ENCODE measurements around the gene ELOVL6.
"Not testable (repeated sequence)": the region's sequence is repeated elsewhere in the genome, so short reads cannot be mapped to it uniquely, and the experiment has no call there.

ELOVL6 gene

DNA sequence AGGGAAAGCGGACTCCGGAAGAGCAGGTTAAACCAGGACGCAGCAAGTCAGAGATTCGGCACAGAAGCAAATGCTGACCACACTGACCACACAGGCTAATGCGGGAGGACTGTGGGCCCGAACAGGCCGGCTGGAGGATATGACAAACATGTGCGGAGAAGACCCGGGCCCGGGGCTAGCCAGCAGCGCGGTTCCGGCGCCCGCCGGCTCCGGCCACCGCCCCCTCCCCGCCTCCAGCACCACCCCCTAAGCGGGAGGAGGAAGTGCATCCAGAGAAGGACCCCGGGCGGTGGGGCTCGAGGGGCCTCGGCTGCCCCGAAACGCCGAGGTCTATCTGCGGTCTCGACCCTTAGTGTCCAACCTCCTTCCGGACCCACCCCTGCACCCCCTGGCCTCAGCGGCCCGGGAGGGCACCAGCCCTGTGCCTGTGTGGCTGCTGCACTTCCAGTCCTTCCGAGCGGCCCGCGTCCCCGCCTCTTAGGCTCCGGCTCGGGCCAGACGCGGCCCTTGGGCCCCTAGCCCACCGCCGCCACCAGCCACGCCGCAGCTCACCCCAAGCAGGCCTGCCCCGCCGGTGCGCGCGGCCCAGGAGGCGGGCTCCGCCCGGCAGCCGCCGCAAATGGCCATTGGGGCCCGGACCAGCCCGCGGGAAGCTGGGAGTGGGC, 2.1 kb downstream of the ELOVL6 start:
- Histone ChIP-seq H3K9me3 (ENCODE audit: insufficient read depth, low read depth, low read length) (no peaks in the 10 kb centered on the region), H3K27me3 (ENCODE audit: insufficient read depth, low read length) (no peaks in the 10 kb centered on the region), H3K9ac (ENCODE audit: low read depth, low read length) (peak overlapping the region; percentile 99), H3K36me3 (ENCODE audit: insufficient read depth, low read depth, low read length) (peaks cover 36% of the 10 kb centered on the region; the same call in 1 of the 2 replicates), H3K4me3 (ENCODE audit: low read length) (peak overlapping the region; percentile 96), H3K4me1 (ENCODE audit: insufficient read depth, low read length) (peaks cover 26% of the 10 kb centered on the region; the same call in 1 of the 2 replicates), H3K27ac (ENCODE audit: low read length) (peak overlapping the region; percentile 97)

DNA sequence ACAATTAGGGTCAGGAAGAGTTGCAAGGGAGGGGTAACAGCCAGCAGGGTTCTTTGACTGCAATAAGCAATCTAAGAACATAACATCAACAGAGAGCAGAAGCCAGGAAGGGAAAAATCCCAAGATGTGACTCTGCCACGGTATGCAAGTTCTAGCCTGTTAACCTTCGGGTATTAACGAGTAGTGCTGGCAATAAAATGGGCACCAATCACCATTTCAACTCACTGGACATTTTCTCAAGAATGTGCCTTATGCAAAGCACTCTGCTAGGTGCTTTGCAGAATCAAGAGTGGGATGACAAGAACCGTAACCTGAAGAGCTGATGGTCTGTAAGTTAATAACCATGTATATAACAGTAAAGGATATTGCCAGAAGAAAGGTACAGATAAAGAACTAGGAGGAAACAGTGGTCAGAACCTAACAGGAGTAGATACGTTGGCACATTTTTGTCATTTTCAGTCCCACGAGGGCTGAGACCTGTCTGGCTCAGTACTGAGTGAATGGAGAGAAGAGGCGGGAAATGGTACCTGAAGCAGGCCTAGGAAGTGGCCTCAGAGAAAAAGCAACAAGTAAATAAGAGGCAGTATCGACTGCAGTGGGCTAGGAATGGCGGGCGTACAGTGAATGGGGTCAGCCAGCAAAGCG, 2.7 kb downstream of the ELOVL6 start:
- H3K27ac ChIP-seq (ENCODE audit: low read length): peak overlapping the region; percentile 86
- peak overlapping the region; percentile 99 for H3K9ac ChIP-seq (ENCODE audit: low read depth, low read length)
- peaks cover 26% of the 10 kb centered on the region; the same call in 1 of the 2 replicates for H3K4me1 ChIP-seq (ENCODE audit: insufficient read depth, low read length)
- peaks cover 43% of the 10 kb centered on the region; the same call in 1 of the 2 replicates for H3K36me3 ChIP-seq (ENCODE audit: insufficient read depth, low read depth, low read length)
- peak overlapping the region; percentile 96 for H3K4me3 ChIP-seq (ENCODE audit: low read length)
- no peaks in the 10 kb centered on the region for H3K9me3 ChIP-seq (ENCODE audit: insufficient read depth, low read depth, low read length)
- no peaks in the 10 kb centered on the region for H3K27me3 ChIP-seq (ENCODE audit: insufficient read depth, low read length)

DNA sequence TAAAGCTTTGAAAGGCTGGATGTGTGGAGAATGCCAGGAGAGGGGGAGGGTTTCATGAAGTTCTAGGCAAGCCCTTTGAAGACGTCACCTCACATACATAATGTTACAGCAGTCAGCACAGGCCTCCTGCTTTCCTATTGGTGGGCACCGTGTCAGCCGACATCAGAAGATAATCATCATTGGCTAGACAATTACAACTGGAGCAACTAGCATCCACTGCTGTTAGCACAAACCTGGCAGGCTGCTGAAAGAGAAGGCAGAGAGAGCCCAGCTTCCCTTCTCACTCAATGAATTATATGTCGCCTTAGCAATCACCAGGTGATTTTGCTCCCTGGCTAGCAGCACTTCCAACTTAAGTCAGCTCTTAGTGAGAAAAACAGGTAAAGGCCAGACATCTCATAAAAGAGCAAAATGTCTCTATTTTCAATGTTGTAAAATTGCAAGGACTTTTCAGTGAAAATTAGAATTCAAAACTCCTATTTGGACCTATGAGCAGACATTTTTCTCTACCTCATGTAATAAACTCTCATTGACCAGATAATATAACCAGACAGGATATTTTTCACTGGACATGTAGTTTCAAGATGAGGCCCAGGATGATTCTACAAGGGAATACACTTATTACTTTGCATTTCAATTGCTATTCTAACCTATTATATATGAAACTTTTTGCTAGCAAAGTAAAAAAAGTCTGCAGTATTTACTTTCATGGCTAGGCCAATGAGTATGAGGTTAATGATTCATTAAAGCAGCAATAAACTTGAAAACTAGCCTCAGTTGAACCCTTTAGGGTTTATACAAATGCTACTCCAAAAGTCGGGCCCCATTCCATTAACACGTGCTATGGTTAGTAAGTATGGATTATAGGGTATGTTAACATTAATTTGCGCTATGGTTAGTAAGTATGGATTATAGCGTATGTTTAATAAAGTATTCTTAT, 4.3 kb downstream of the ELOVL6 start:
- peaks cover 22% of the 10 kb centered on the region; the same call in 1 of the 2 replicates for H3K4me1 ChIP-seq (ENCODE audit: insufficient read depth, low read length)
- H3K27me3 ChIP-seq (ENCODE audit: insufficient read depth, low read length): no peaks in the 10 kb centered on the region
- peak overlapping the region; percentile 81; the same call in 1 of the 2 replicates for H3K9ac ChIP-seq (ENCODE audit: low read depth, low read length)
- H3K36me3 ChIP-seq (ENCODE audit: insufficient read depth, low read depth, low read length): peaks cover 53% of the 10 kb centered on the region; the same call in 1 of the 2 replicates
- peak overlapping the region; percentile 44; the same call in 1 of the 2 replicates for H3K4me3 ChIP-seq (ENCODE audit: low read length)
- H3K27ac ChIP-seq (ENCODE audit: low read length): peak overlapping the region; percentile 35
- no peaks in the 10 kb centered on the region for H3K9me3 ChIP-seq (ENCODE audit: insufficient read depth, low read depth, low read length)

DNA sequence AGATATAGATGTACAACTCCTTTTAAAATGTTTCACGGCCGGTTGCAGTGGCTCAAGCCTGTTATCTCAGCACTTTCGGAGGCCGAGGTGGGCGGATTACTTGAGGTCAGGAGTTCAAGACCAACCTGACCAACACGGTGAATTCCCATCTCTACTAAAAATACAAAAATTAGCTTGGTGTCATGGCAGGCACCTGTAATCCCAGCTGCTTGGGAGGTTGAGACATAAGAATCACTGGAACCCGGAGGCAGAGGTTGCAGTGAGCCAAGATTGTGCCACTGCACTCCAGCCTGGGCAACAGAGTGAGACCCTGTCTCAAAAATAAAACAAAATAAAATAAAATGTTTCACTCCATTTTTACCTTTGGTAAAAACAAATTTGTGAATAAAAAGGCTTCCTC, 5.1 kb downstream of the ELOVL6 start:
- H3K27me3 ChIP-seq (ENCODE audit: insufficient read depth, low read length); H3K4me3 ChIP-seq (ENCODE audit: low read length); H3K27ac ChIP-seq (ENCODE audit: low read length); H3K9me3 ChIP-seq (ENCODE audit: insufficient read depth, low read depth, low read length): not testable (repeated sequence)
- Histone ChIP-seq H3K4me1 (ENCODE audit: insufficient read depth, low read length) (peaks cover 22% of the 10 kb centered on the region; the same call in 1 of the 2 replicates), H3K9ac (ENCODE audit: low read depth, low read length) (peak overlapping the region; percentile 60; the same call in 1 of the 2 replicates), H3K36me3 (ENCODE audit: insufficient read depth, low read depth, low read length) (peaks cover 58% of the 10 kb centered on the region; the same call in 1 of the 2 replicates)

DNA sequence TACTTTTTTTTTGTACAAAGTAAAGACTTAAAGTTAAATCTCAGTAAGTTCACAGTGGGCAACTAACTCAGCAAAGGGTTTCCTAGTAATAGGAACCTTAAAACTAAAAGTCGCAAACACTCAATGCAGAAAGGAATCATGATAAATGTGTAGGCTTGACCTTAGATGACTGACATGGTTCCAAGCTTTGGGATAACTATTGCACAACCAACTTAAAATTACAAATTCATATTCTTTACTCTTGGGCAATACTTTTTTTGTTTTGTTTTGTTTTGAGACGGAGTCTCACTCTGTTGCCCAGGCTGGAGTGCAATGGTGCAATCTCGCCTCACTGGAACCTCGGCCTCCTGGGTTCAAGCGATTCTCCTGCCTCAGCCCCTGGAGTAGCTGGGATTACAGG, 8.2 kb downstream of the ELOVL6 start:
- Histone ChIP-seq H3K4me1 (ENCODE audit: insufficient read depth, low read length) (peaks cover 20% of the 10 kb centered on the region; the same call in 1 of the 2 replicates), H3K36me3 (ENCODE audit: insufficient read depth, low read depth, low read length) (peaks cover 68% of the 10 kb centered on the region), H3K9ac (ENCODE audit: low read depth, low read length) (no peak overlapping the region), H3K27ac (ENCODE audit: low read length) (no peak overlapping the region), H3K4me3 (ENCODE audit: low read length) (no peak overlapping the region), H3K9me3 (ENCODE audit: insufficient read depth, low read depth, low read length) (no peaks in the 10 kb centered on the region), H3K27me3 (ENCODE audit: insufficient read depth, low read length) (no peaks in the 10 kb centered on the region)

DNA sequence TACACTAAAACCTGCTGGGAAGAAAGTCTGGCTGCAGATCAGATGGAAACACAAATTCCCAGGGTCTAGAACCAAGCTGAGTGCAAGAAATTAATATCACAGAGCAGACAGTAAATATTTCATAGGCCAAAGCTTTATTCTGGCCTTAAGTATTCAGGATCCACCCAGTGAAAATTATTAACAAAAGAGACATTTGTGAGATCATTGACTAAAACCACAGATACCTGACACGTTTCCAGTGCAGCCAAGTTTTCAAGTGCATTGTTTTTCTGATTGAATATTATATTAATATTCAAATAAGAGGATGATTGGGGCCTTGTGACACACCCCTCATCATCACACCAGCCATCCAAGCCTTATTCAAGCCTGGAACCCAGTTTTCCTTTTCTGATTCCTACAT, 10.3 kb downstream of the ELOVL6 start:
- H3K4me3 ChIP-seq (ENCODE audit: low read length): no peak overlapping the region
- H3K4me1 ChIP-seq (ENCODE audit: insufficient read depth, low read length): peaks cover 28% of the 10 kb centered on the region
- no peak overlapping the region for H3K27ac ChIP-seq (ENCODE audit: low read length)
- no peaks in the 10 kb centered on the region for H3K9me3 ChIP-seq (ENCODE audit: insufficient read depth, low read depth, low read length)
- H3K36me3 ChIP-seq (ENCODE audit: insufficient read depth, low read depth, low read length): peaks cover 58% of the 10 kb centered on the region
- H3K27me3 ChIP-seq (ENCODE audit: insufficient read depth, low read length): no peaks in the 10 kb centered on the region
- no peak overlapping the region for H3K9ac ChIP-seq (ENCODE audit: low read depth, low read length)

DNA sequence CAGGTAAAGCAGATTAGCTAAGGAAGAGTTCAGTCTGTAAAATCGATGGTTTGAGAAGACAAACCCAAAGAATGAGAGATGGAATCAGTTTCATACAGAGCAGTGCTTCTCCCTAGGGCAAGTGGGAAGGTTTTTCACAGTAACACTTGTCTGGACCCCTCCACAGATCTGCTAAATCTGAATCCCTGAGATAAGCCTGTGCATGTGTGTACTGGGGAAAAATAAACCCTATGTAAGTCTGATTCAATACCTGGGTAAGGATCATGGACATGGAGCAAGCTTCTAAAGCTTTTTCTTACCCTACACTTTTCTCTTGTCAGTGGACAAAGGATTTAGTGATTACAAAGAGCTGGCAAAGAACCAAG, 13.6 kb downstream of the ELOVL6 start:
- Histone ChIP-seq H3K27ac (ENCODE audit: low read length) (no peak overlapping the region), H3K27me3 (ENCODE audit: insufficient read depth, low read length) (no peaks in the 10 kb centered on the region), H3K4me3 (ENCODE audit: low read length) (peak overlapping the region; percentile 41), H3K4me1 (ENCODE audit: insufficient read depth, low read length) (peaks cover 25% of the 10 kb centered on the region), H3K9ac (ENCODE audit: low read depth, low read length) (peak overlapping the region; percentile 53), H3K36me3 (ENCODE audit: insufficient read depth, low read depth, low read length) (peaks cover 52% of the 10 kb centered on the region), H3K9me3 (ENCODE audit: insufficient read depth, low read depth, low read length) (no peaks in the 10 kb centered on the region)

DNA sequence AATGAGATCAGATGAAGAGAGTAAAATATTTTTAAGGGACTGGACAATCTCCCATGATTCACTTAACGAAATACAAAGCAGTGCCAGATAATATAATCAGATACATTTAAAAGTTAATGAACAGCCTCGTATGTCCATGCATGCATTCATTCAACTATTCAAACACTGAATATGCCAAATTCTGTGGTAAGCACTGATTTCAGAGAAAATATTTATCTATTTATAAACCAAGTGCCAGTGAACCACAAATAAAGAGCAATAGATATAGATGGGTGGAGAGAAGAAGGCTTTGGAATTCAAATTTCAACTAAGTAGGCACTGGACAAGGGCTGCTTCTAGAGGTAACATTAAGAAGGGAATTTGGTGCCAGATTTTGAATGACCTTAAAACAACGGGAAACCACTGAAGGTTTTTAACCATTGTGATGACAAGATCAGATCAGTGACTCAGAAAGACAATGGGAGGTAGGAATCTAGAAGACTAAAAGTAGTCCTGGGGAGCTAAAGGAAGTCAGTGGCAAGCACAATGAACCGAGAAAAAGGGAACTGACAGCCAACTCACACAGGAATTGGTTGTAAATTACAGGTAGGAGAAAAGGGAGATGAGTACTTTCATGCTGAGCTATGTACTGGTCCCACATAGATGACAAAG, 14.2 kb downstream of the ELOVL6 start:
- Histone ChIP-seq H3K4me1 (ENCODE audit: insufficient read depth, low read length) (peaks cover 25% of the 10 kb centered on the region), H3K9ac (ENCODE audit: low read depth, low read length) (peak overlapping the region; percentile 53), H3K27me3 (ENCODE audit: insufficient read depth, low read length) (no peaks in the 10 kb centered on the region), H3K27ac (ENCODE audit: low read length) (no peak overlapping the region), H3K36me3 (ENCODE audit: insufficient read depth, low read depth, low read length) (peaks cover 53% of the 10 kb centered on the region), H3K4me3 (ENCODE audit: low read length) (peak overlapping the region; percentile 41), H3K9me3 (ENCODE audit: insufficient read depth, low read depth, low read length) (no peaks in the 10 kb centered on the region)

DNA sequence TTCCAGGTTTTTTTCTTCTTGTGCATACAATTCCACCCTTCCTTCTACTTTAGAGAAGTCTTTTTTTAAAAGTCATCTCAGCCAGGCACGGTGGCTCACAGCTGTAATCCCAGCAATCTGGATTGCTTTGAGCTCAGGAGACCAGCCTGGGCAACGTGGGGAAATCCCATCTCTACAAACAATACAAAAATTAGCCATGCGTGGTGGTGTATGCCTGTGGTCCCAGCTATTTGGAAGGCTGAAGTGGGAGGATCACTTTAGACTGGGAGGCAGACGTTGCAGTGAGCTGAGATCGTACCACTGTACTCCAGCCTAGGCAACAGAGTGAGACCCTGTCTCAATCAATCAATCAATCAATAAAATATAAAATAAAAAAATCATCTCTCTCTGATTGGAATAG, 14.8 kb downstream of the ELOVL6 start:
- Histone ChIP-seq H3K9ac (ENCODE audit: low read depth, low read length) (peak overlapping the region; percentile 21; the same call in 1 of the 2 replicates), H3K4me3 (ENCODE audit: low read length) (no peak overlapping the region), H3K4me1 (ENCODE audit: insufficient read depth, low read length) (peaks cover 25% of the 10 kb centered on the region), H3K36me3 (ENCODE audit: insufficient read depth, low read depth, low read length) (peaks cover 51% of the 10 kb centered on the region), H3K27me3 (ENCODE audit: insufficient read depth, low read length) (no peaks in the 10 kb centered on the region), H3K27ac (ENCODE audit: low read length) (peak overlapping the region; percentile 53), H3K9me3 (ENCODE audit: insufficient read depth, low read depth, low read length) (no peaks in the 10 kb centered on the region)

DNA sequence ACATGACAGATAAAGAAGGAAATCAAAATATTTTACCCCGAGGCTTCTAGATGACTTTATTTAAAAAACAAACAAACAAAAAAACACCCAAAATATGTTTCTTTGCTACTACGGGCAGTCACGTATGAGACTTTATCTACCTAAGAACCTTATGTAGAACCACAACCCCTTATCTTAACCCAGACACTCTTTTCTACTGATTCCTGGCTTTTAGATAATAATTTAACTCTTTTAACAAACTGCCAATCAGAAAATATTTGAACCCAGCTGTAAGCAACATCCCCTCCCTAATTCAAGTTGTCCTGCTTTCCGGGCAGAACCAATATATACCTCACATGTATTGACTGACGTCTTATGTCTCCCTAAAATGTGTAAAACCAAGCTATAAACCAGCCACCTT, 15.4 kb downstream of the ELOVL6 start:
- Histone ChIP-seq H3K27ac (ENCODE audit: low read length) (peak overlapping the region; percentile 53), H3K4me3 (ENCODE audit: low read length) (no peak overlapping the region), H3K4me1 (ENCODE audit: insufficient read depth, low read length) (peaks cover 25% of the 10 kb centered on the region), H3K9me3 (ENCODE audit: insufficient read depth, low read depth, low read length) (no peaks in the 10 kb centered on the region), H3K9ac (ENCODE audit: low read depth, low read length) (peak overlapping the region; percentile 21; the same call in 1 of the 2 replicates), H3K36me3 (ENCODE audit: insufficient read depth, low read depth, low read length) (peaks cover 56% of the 10 kb centered on the region), H3K27me3 (ENCODE audit: insufficient read depth, low read length) (no peaks in the 10 kb centered on the region)

DNA sequence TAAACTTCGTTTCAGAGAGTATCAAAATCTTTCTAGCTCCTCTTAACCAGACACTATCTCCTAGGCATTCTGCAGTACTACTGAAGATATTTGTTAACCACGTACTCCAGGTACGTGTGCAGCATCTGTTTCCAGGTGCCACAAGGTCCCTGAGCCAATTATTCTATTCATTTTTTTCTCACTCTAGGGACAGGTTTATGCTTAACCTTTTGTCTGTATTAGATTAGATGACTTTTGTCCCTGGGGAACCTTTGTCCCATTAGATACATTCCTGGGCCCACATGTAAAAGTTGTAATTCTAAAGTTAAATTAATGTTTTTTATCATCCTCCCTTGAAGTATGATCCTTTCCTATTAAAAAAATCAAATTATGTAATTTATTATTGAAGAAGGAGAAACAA, 16.5 kb downstream of the ELOVL6 start:
- Histone ChIP-seq H3K4me1 (ENCODE audit: insufficient read depth, low read length) (peaks cover 25% of the 10 kb centered on the region), H3K9me3 (ENCODE audit: insufficient read depth, low read depth, low read length) (no peaks in the 10 kb centered on the region), H3K27ac (ENCODE audit: low read length) (no peak overlapping the region), H3K27me3 (ENCODE audit: insufficient read depth, low read length) (no peaks in the 10 kb centered on the region), H3K36me3 (ENCODE audit: insufficient read depth, low read depth, low read length) (peaks cover 56% of the 10 kb centered on the region), H3K4me3 (ENCODE audit: low read length) (no peak overlapping the region), H3K9ac (ENCODE audit: low read depth, low read length) (no peak overlapping the region)

All from iPS-20b (cell line).